ENCODE data around the gene ADAMTS14.

Gene ADAMTS14

GRCh38 chr10:70753841-70754621, 81.7 kb downstream of the ADAMTS14 start:
- H3K4me3 ChIP-seq (ENCODE audit: low read depth, low read length) = no peak overlapping the region
- H3K79me2 ChIP-seq (ENCODE audit: control insufficient read depth, insufficient read depth, low read length, unreplicated experiment) = no peaks in the 10 kb centered on the region
- no peaks in the 10 kb centered on the region for H3K27me3 ChIP-seq (ENCODE audit: insufficient read depth, low read length)
- H3K27ac ChIP-seq (ENCODE audit: low read depth, low read length) = no peak overlapping the region
- H3K36me3 ChIP-seq (ENCODE audit: insufficient read depth, low read length) = no peaks in the 10 kb centered on the region
- no peak overlapping the region for H2AFZ ChIP-seq (ENCODE audit: low read length, unreplicated experiment)
- no peaks in the 10 kb centered on the region for H3K4me1 ChIP-seq (ENCODE audit: control insufficient read depth, insufficient read depth, low read length, unreplicated experiment)

DNA sequence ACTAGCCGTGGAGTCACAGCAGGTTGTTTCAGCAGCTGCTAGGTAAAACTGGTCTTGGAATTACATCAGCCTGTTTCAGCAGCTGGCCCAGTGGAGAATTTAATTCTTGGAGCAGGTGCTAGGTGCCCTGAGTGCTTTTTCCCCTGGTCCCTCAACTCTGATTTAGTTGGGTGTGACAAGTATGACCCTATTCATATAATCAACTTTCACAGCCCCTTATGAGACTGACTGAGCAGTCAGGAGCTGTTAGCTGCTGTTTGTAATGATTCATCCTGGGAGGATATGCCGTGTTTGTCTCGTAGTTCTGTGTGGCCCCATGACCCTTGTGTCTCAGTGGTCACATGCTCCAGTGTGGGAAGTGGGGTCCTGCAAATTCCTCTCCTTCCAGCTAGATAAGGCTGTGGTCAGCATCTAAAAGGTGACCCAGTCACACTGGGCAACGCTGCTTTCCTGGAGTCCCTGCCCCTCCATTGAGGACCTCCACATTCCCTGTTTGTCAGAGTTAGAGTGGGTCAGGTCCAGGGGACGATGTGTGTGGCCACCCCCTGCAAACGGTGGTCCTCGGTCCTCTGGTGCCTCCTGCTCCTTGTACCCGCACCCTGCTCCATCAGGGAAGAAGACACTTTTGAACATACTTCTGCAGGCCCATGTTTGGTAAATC, 84.5 kb downstream of the ADAMTS14 start:
- no peak overlapping the region for H3K27ac ChIP-seq (ENCODE audit: low read depth, low read length)

DNA sequence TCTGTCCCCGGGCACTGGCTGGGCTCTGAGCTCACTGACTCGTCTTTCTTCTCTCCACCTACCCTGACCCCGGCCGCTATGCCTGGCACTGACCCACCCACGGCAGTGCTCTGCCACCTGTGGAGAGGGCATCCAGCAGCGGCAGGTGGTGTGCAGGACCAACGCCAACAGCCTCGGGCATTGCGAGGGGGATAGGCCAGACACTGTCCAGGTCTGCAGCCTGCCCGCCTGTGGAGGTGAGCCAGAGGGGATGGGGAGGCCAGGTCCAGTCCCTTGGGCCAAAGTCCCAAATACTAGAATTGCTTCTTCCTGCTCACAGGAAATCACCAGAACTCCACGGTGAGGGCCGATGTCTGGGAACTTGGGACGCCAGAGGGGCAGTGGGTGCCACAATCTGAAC, 85.5 kb downstream of the ADAMTS14 start:
- no peak overlapping the region for H3K4me3 ChIP-seq (ENCODE audit: low read depth, low read length)
- no peak overlapping the region for H3K27ac ChIP-seq (ENCODE audit: low read depth, low read length)
- no peaks in the 10 kb centered on the region for H3K36me3 ChIP-seq (ENCODE audit: insufficient read depth, low read length)
- H3K4me1 ChIP-seq (ENCODE audit: control insufficient read depth, insufficient read depth, low read length, unreplicated experiment) = no peaks in the 10 kb centered on the region
- no peaks in the 10 kb centered on the region for H3K27me3 ChIP-seq (ENCODE audit: insufficient read depth, low read length)
- no peaks in the 10 kb centered on the region for H3K79me2 ChIP-seq (ENCODE audit: control insufficient read depth, insufficient read depth, low read length, unreplicated experiment)
- no peak overlapping the region for H2AFZ ChIP-seq (ENCODE audit: low read length, unreplicated experiment)

More for the DNA sequence above, 84.5 kb downstream of the ADAMTS14 start:
- no peaks in the 10 kb centered on the region for H3K36me3 ChIP-seq (ENCODE audit: insufficient read depth, low read length)
- no peaks in the 10 kb centered on the region for H3K4me1 ChIP-seq (ENCODE audit: control insufficient read depth, insufficient read depth, low read length, unreplicated experiment)
- no peak overlapping the region for H2AFZ ChIP-seq (ENCODE audit: low read length, unreplicated experiment)
- H3K79me2 ChIP-seq (ENCODE audit: control insufficient read depth, insufficient read depth, low read length, unreplicated experiment) = no peaks in the 10 kb centered on the region
- H3K27me3 ChIP-seq (ENCODE audit: insufficient read depth, low read length) = no peaks in the 10 kb centered on the region
- no peak overlapping the region for H3K4me3 ChIP-seq (ENCODE audit: low read depth, low read length)

DNA sequence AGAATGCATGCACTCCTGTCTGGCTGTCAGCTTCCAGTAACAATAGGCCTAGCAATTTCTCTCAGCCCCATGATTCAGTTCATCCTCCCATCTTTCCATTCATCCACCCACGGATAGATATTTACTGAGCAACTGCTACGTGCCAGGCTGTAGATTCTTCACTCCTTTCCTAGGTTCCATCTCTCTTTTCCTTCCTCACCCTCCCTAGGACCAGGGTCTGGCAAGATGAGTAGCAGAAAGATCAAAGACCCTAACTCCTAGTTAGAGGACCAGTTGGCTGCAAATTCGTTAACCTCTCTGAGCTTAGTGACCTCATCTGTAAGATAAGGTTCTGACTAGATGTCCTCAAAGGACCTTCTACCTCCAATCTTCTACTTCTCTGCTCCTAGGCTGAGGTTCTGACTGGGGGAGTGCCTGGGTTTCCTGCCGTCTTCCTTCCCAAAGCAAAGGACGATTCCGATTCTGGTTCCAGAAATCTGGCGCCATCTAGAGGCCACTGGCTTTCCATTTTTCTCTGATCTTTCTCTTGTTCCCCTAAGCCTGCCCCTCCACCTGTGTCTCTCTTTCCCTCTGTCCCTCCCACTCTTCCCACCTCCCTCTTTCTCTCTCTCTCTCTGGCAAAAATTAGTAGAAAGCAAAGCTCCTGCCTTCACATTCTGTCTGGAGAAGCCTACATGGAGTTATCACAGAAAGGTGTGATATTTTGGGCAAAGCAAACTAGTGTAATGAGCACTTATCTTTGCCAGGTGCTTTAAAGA, 86.6 kb downstream of the ADAMTS14 start:
- Histone ChIP-seq H3K36me3 (ENCODE audit: insufficient read depth, low read length) (no peaks in the 10 kb centered on the region), H3K4me1 (ENCODE audit: control insufficient read depth, insufficient read depth, low read length, unreplicated experiment) (no peaks in the 10 kb centered on the region), H3K79me2 (ENCODE audit: control insufficient read depth, insufficient read depth, low read length, unreplicated experiment) (no peaks in the 10 kb centered on the region), H3K27me3 (ENCODE audit: insufficient read depth, low read length) (no peaks in the 10 kb centered on the region), H3K4me3 (ENCODE audit: low read depth, low read length) (no peak overlapping the region), H3K27ac (ENCODE audit: low read depth, low read length) (no peak overlapping the region), H2AFZ (ENCODE audit: low read length, unreplicated experiment) (no peak overlapping the region)

GRCh38 chr10:70759781-70760180, 87.5 kb downstream of the ADAMTS14 start:
- Histone ChIP-seq H3K36me3 (ENCODE audit: insufficient read depth, low read length) (no peaks in the 10 kb centered on the region), H2AFZ (ENCODE audit: low read length, unreplicated experiment) (no peak overlapping the region), H3K27me3 (ENCODE audit: insufficient read depth, low read length) (no peaks in the 10 kb centered on the region), H3K27ac (ENCODE audit: low read depth, low read length) (no peak overlapping the region), H3K4me1 (ENCODE audit: control insufficient read depth, insufficient read depth, low read length, unreplicated experiment) (no peaks in the 10 kb centered on the region), H3K79me2 (ENCODE audit: control insufficient read depth, insufficient read depth, low read length, unreplicated experiment) (no peaks in the 10 kb centered on the region), H3K4me3 (ENCODE audit: low read depth, low read length) (no peak overlapping the region)

- Histone ChIP-seq H3K4me3 (ENCODE audit: low read depth, low read length) (no peak overlapping the region), H2AFZ (ENCODE audit: low read length, unreplicated experiment) (no peak overlapping the region), H3K36me3 (ENCODE audit: insufficient read depth, low read length) (no peaks in the 10 kb centered on the region), H3K27ac (ENCODE audit: low read depth, low read length) (no peak overlapping the region), H3K27me3 (ENCODE audit: insufficient read depth, low read length) (peaks cover 4% of the 10 kb centered on the region; the same call in 1 of the 2 replicates), H3K79me2 (ENCODE audit: control insufficient read depth, insufficient read depth, low read length, unreplicated experiment) (no peaks in the 10 kb centered on the region), H3K4me1 (ENCODE audit: control insufficient read depth, insufficient read depth, low read length, unreplicated experiment) (no peaks in the 10 kb centered on the region)
Observed at GRCh38 chr10:70760271-70760787, 88.0 kb downstream of the ADAMTS14 start.

GRCh38 chr10:70761031-70761601, 88.8 kb downstream of the ADAMTS14 start:
- Histone ChIP-seq H3K27ac (ENCODE audit: low read depth, low read length) (no peak overlapping the region), H3K4me1 (ENCODE audit: control insufficient read depth, insufficient read depth, low read length, unreplicated experiment) (no peaks in the 10 kb centered on the region), H3K4me3 (ENCODE audit: low read depth, low read length) (no peak overlapping the region), H3K27me3 (ENCODE audit: insufficient read depth, low read length) (peaks cover 4% of the 10 kb centered on the region; the same call in 1 of the 2 replicates), H2AFZ (ENCODE audit: low read length, unreplicated experiment) (no peak overlapping the region), H3K79me2 (ENCODE audit: control insufficient read depth, insufficient read depth, low read length, unreplicated experiment) (no peaks in the 10 kb centered on the region), H3K36me3 (ENCODE audit: insufficient read depth, low read length) (no peaks in the 10 kb centered on the region)

DNA sequence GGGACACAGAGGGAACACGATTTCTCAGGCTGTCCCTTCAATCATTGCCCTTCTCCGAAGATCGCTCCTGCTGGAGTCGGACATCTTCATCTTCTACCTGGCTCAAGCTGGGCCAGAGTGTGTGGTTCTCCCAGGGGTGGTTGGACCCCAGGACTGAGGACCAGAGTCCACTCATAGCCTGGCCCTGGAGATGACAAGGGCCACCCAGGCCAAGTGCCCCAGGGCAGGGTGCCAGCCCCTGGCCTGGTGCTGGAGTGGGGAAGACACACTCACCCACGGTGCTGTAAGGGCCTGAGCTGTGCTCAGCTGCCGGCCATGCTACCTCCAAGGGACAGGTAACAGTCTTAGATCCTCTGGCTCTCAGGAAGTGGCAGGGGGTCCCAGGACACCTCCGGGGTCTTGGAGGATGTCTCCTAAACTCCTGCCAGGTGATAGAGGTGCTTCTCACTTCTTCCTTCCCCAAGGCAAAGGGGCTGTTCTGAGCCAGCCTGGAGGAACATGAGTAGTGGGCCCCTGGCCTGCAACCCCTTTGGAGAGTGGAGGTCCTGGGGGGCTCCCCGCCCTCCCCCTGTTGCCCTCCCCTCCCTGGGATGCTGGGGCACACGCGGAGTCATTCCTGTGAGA, 89.5 kb downstream of the ADAMTS14 start:
- H3K27ac ChIP-seq (ENCODE audit: low read depth, low read length) = no peak overlapping the region
- no peaks in the 10 kb centered on the region for H3K79me2 ChIP-seq (ENCODE audit: control insufficient read depth, insufficient read depth, low read length, unreplicated experiment)
- H3K4me3 ChIP-seq (ENCODE audit: low read depth, low read length) = no peak overlapping the region
- no peaks in the 10 kb centered on the region for H3K36me3 ChIP-seq (ENCODE audit: insufficient read depth, low read length)
- H2AFZ ChIP-seq (ENCODE audit: low read length, unreplicated experiment) = no peak overlapping the region
- H3K27me3 ChIP-seq (ENCODE audit: insufficient read depth, low read length) = peaks cover 4% of the 10 kb centered on the region; the same call in 1 of the 2 replicates
- no peaks in the 10 kb centered on the region for H3K4me1 ChIP-seq (ENCODE audit: control insufficient read depth, insufficient read depth, low read length, unreplicated experiment)

- H3K36me3 ChIP-seq (ENCODE audit: insufficient read depth, low read length) = no peaks in the 10 kb centered on the region
- no peaks in the 10 kb centered on the region for H3K79me2 ChIP-seq (ENCODE audit: control insufficient read depth, insufficient read depth, low read length, unreplicated experiment)
- no peak overlapping the region for H3K4me3 ChIP-seq (ENCODE audit: low read depth, low read length)
- H3K27me3 ChIP-seq (ENCODE audit: insufficient read depth, low read length) = peaks cover 4% of the 10 kb centered on the region; the same call in 1 of the 2 replicates
- no peak overlapping the region for H3K27ac ChIP-seq (ENCODE audit: low read depth, low read length)
- H3K4me1 ChIP-seq (ENCODE audit: control insufficient read depth, insufficient read depth, low read length, unreplicated experiment) = no peaks in the 10 kb centered on the region
- H2AFZ ChIP-seq (ENCODE audit: low read length, unreplicated experiment) = no peak overlapping the region
Observed at GRCh38 chr10:70762441-70763175, 90.3 kb downstream of the ADAMTS14 start.

All from ACC112 (cell line).